ENCODE data around the gene GBP2. TPM values are rescaled to one million over a fixed set of nuclear protein-coding genes. Genes with fewer than 3 reads are reported as not detected.

GBP2 gene
- total and polyA plus RNA-seq, 9 of the 15 experiments (the other 6 are each of a cell fraction or from before 2014, with no cell fraction given) = 0.45 to 2.2 (median 0.69) TPM

DNA sequence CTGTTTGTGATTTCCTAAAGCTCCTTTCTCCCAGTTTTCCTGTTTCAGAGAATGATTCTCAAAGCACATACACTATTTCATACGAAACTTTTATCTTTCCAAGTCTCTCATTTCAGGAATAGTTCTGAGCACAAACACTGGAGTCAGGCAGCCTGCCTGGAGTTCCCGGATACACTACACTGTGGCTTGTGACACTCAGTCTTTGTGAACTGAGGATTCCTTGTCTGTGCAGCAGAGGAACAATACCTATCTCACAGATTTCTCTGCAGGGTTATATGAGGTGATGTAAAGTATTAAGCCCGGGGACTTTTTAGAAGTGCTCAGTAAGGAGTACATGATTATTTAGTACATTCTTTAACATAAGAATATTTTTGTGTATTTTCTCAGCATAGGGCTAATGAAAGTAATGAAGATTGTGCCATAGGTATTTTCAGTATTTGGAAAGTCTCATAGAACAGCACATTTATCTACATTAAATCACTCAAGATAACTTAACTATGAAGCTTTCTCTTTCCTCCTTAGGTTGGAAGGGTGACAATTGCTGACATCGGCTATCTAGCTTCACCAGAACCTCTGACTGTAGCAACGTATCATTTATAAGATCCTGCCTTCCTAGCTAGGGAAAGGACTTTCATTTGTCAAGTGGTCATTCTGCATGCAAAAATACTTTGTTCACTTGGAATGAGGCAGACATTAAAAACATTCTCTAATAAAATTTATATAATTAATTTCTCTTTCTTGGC is 12.9 kb downstream of the GBP2 start (continued):
- TF ChIP-seq, protein P1, sequence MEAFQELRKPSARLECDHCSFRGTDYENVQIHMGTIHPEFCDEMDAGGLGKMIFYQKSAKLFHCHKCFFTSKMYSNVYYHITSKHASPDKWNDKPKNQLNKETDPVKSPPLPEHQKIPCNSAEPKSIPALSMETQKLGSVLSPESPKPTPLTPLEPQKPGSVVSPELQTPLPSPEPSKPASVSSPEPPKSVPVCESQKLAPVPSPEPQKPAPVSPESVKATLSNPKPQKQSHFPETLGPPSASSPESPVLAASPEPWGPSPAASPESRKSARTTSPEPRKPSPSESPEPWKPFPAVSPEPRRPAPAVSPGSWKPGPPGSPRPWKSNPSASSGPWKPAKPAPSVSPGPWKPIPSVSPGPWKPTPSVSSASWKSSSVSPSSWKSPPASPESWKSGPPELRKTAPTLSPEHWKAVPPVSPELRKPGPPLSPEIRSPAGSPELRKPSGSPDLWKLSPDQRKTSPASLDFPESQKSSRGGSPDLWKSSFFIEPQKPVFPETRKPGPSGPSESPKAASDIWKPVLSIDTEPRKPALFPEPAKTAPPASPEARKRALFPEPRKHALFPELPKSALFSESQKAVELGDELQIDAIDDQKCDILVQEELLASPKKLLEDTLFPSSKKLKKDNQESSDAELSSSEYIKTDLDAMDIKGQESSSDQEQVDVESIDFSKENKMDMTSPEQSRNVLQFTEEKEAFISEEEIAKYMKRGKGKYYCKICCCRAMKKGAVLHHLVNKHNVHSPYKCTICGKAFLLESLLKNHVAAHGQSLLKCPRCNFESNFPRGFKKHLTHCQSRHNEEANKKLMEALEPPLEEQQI (IDR thresholded peaks at IDR 0.05) = no peak
- TF ChIP-seq, protein P2, sequence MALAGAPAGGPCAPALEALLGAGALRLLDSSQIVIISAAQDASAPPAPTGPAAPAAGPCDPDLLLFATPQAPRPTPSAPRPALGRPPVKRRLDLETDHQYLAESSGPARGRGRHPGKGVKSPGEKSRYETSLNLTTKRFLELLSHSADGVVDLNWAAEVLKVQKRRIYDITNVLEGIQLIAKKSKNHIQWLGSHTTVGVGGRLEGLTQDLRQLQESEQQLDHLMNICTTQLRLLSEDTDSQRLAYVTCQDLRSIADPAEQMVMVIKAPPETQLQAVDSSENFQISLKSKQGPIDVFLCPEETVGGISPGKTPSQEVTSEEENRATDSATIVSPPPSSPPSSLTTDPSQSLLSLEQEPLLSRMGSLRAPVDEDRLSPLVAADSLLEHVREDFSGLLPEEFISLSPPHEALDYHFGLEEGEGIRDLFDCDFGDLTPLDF (CRISPR knock-in tag; IDR thresholded peaks at IDR 0.05) = no peak

GRCh38 chr1:89104687-89105086 is 21.2 kb downstream of the GBP2 start:
- intact Hi-C loops (cut with micrococcal nuclease) = no loop called here
- 2% methylated on average over 17 of the region's 17 CpGs for WGBS (ENCODE audit: insufficient coverage, low coverage, missing lambda C conversion rate)
- TF ChIP-seq HSF4 (CRISPR knock-in tag; IDR thresholded peaks at IDR 0.05; ENCODE audit: borderline replicate concordance) (no peak), MAFK (IDR thresholded peaks at IDR 0.05; ENCODE audit: low read length) (0 out of 2 replicates have a peak, but pooled peaks have one; percentile 15), MAFG (tag; conservative IDR thresholded peaks at IDR 0.05) (peak; percentile 54; the same call in 1 of the 2 replicates)

More at GRCh38 chr1:89104687-89105086, 21.2 kb downstream of the GBP2 start:
- peak; percentile 94 for ATAC-seq
- Histone ChIP-seq H4K20me1 (replicated peaks; ENCODE audit: control insufficient read depth, insufficient read depth, low read length) (no peaks in the 10 kb centered on the region), H3K4me1 (replicated peaks in 1 of 2; ENCODE audit: control insufficient read depth in 2 of 2, insufficient read depth in 2 of 2, low read length in 2 of 2) (no peaks in the 10 kb centered on the region), H3K4me3 (no peak overlapping the region), H2AFZ (ENCODE audit: low read depth, low read length) (peak overlapping the region; percentile 76), H3K9me1 (ENCODE audit: control insufficient read depth, insufficient read depth, low read length) (no peaks in the 10 kb centered on the region), H3K4me2 (ENCODE audit: insufficient read depth, low read length) (no peak overlapping the region; the same call in 1 of the 2 replicates), H3K36me3 (ENCODE audit: control insufficient read depth, insufficient read depth, low read length) (no peaks in the 10 kb centered on the region), H3K27me3 (ENCODE audit: control insufficient read depth in 2 of 2, insufficient read depth in 2 of 2, low read length in 2 of 2) (no peaks in the 10 kb centered on the region), H3K9me3 (replicated peaks; ENCODE audit: control insufficient read depth, insufficient read depth, low read depth, low read length) (no peaks in the 10 kb centered on the region), H3K27ac (ENCODE audit: extremely low read depth, low read depth, low read length) (no peak overlapping the region), H3K9ac (ENCODE audit: insufficient read depth in 1 of 2, low read depth in 2 of 2, low read length in 2 of 2) (no peak overlapping the region), H3K79me2 (ENCODE audit: control insufficient read depth, insufficient read depth, low read length) (no peaks in the 10 kb centered on the region)
- no TSS peak for BruUV-seq (replicated peaks)
- FAIRE-seq = no peak
- ChIA-PET POLR2A (no interaction called here), CTCF (ENCODE audit: low intra/inter-chr PET ratio) (no interaction called here)
- DNase-seq (ENCODE audit: extremely low read depth in 1 of 4, low spot score in 3 of 4) = peak; percentile 12 to 64 (median 30)
- in situ Hi-C loops (cut with MboI) = loop anchor here (25.0 kb wide), 1 partner anchor 883 kb away; the partner anchor contains the start of gene ZNF326

All from K562 (cell line).